ENCODE data around the gene TCF4.

GRCh38 chr18:55465313-55465712, 122.7 kb downstream of the TCF4 start:
- TF ChIP-seq ARNT (IDR thresholded peaks at IDR 0.05) (no peak), FOXM1 (IDR thresholded peaks at IDR 0.05; ENCODE audit: borderline replicate concordance) (no peak), L3MBTL2 (conservative IDR thresholded peaks at IDR 0.05) (no peak), BHLHE40 (IDR thresholded peaks at IDR 0.05; ENCODE audit: borderline replicate concordance) (no peak), SP1 (IDR thresholded peaks at IDR 0.05) (no peak), ZNF384 (IDR thresholded peaks at IDR 0.05) (no peak), CTBP1 (IDR thresholded peaks at IDR 0.05; ENCODE audit: borderline replicate concordance) (no peak), FOXA1 (IDR thresholded peaks at IDR 0.05) (no peak), FOXK2 (IDR thresholded peaks at IDR 0.05) (no peak), NFRKB (IDR thresholded peaks at IDR 0.05) (no peak)

Data from HEK293T (cell line).